Sigmoid colon (tissue), 3 donors: ENCODE results near the gene WBP2.

Experiments
- CTCF ChIP-seq, 4 experiments: fragments of 450-650 bp in 3 of 4; fragments of 200-600 bp in 1 of 4; IDR thresholded peaks; one replicate each; pipeline ENCODE4 v1.5.1; 2016 to 2019; ENCODE audit warnings: antibody characterized with exemption in 4 of 4, mild to moderate bottlenecking in 3 of 4, moderate library complexity in 2 of 4
- POLR2A ChIP-seq, 2 donors: fragments of 450-650 bp; IDR thresholded peaks; one replicate each; pipeline ENCODE4 v1.6.1; 2016; ENCODE audit warnings: antibody characterized with exemption in 2 of 2, mild to moderate bottlenecking in 2 of 2, moderate library complexity in 2 of 2

- TF ChIP-seq POLR2A (IDR thresholded peaks at IDR 0.05) (no peak), CTCF (IDR thresholded peaks at IDR 0.05) (no peak)
These were observed 20.7 kb upstream of the WBP2 start for GRCh38 chr17:75875940-75876189.
